ENCODE measurements around the gene PPP2CA.
"Not testable (repeated sequence)": the region's sequence is repeated elsewhere in the genome, so short reads cannot be mapped to it uniquely, and the experiment has no call there.

The PPP2CA gene

DNA sequence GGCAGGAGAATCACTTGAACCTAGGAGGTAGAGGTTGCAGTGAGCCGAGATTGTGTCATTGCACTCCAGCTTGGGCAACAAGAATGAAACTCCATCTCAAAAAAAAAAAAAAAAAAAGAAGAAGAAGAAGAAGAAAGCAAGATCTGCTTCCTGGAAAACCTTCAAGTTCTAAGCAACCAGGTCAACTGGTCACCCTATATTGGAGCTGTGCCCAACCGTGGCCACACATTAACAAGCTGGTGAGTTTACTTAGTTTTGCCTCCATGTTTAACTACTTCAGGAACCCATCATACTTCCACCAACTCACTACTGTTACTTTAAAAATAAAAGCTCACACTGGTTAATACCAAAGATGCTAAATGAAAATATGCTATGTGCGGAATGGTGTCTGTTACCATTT lies 36.8 kb downstream of the PPP2CA start:
- no peak for DNase-seq (ENCODE audit: low read depth)

DNA sequence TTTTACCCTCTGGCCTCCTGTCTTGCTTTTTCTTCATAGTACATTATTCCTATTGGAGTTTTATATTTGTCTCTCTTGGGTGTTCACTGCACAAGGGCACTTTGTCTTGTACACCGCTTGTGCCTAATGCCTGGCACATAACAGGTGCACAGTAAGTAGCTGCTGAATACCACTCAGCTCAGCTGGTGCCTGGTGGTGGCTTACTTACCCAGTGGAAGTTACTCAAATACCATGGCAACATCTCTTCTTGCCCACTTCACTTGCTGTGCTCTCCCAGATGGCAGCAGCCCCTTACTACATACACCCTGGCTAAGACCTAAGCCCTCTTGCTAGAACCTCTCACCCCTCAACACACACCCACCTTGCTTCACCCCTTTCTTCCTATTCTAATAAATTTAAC lies 37.8 kb downstream of the PPP2CA start:
- DNase-seq (ENCODE audit: low read depth) = no peak

DNA sequence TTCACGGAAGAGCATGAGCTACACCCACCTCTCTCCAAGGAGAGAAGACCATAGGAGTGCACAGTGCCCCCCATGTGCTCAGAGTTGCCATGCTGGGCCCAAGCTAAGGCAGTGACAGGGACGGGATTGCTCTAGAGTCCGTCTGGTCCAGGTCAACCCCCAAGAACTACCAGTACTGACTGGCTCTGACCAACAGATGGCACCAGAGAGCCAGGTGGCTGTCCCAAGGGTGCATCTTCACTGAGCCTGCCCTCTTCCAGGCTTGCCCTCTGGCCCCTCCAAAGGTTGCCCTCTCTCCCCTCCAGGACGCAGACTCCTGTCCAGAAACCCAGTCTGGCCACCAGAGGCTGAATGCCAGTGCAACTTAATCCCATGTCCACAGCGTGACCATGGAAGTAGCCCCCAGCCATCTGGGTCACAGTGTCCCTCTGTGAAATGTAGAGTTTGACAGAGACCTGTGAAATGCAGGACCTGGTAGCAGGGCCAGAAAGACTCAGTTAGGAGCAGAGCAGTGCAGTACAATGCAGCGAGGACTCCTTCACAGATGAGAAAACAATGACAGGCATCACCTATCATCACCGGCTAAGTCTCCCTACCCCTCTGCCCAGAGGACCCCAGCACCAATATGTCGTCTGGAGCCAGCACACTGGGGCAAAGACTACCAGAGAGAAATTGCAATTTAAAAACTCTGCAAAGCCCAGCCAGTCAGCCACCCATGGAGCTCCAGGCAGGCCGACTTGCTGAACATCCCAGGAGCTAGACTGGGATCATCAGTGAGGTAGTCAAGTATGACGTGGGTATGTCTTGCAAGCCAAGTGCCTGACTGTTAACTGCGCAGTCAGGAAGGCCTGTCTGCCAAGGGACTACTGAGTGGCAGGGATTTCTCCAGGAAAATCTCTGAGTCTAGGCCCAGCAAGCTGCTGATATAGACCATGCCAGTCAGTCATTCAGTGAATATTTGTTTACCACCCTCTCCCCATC lies 41.4 kb downstream of the PPP2CA start:
- peak; percentile 41 for DNase-seq (ENCODE audit: low read depth)

DNA sequence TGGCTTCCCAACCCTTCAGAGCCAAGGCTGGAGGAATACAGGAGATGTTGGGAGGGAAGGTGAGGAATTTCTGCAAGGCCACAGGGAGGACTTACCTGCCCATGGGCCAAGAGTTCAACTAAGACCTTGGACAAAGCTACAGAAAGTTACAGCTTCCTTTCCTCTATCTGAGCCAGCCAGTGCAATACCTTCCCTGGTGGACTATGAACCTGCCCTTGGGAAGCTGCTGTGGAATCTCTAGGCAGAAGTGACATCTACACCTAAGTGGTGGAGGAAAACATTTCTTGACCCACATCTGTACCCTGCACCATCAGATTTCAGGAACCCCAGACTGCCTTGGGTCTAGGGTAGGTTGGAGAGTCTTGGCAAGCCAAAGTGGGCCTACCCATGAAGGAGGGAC lies 42.4 kb downstream of the PPP2CA start:
- DNase-seq (ENCODE audit: low read depth) = no peak

DNA sequence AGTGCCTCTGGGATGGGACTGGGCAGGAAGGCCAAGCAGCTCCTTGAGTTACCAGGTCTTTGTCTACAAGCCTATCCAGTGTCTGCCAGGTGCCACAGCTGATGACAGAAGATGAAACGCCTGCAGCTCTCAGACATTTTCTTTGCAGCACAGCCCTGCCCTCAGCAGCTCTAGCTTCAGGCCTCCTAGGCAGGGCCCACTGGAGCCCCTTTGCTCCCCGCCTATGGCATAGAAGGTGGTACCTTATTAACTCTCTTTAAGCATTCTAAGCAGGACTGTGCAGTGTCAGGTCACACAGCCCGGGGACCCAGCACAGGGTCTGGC lies 47.8 kb downstream of the PPP2CA start:
- no peak for DNase-seq (ENCODE audit: low read depth)

DNA sequence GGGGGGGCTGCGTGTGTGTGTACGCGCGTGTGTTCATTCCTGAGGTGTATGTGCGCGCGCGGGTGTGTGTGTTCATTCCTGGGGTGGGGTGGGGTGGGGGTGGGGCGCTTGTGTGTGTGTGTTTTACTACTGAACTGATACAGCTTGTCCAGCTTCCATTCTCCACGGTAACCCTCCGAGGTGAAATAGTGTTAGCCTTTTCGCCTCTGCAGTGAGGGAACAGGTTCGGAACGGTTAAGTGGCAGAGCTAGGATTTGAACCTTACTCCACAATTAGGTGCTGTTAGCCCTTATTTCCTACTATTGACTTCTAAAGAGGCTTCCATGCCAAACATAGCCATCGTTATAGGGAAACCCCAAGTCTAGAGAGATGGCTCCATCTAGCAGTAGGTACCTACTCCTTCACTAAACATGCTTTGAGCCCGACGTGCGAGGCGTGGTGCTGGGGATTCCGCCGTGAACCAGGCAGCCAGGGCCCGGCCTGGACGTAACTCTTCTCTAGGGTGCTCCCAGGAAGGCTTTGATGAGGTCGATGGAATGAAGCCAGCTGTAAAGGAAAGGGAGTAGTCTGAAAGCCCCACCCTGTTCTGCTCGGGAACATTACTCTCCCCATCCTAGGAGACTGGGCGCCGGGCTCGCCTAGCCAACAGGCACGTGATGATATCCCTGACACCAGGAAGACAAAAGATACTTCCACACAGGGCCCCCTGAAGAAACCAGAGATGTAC lies 48.3 kb downstream of the PPP2CA start:
- DNase-seq (ENCODE audit: low read depth) = no peak

DNA sequence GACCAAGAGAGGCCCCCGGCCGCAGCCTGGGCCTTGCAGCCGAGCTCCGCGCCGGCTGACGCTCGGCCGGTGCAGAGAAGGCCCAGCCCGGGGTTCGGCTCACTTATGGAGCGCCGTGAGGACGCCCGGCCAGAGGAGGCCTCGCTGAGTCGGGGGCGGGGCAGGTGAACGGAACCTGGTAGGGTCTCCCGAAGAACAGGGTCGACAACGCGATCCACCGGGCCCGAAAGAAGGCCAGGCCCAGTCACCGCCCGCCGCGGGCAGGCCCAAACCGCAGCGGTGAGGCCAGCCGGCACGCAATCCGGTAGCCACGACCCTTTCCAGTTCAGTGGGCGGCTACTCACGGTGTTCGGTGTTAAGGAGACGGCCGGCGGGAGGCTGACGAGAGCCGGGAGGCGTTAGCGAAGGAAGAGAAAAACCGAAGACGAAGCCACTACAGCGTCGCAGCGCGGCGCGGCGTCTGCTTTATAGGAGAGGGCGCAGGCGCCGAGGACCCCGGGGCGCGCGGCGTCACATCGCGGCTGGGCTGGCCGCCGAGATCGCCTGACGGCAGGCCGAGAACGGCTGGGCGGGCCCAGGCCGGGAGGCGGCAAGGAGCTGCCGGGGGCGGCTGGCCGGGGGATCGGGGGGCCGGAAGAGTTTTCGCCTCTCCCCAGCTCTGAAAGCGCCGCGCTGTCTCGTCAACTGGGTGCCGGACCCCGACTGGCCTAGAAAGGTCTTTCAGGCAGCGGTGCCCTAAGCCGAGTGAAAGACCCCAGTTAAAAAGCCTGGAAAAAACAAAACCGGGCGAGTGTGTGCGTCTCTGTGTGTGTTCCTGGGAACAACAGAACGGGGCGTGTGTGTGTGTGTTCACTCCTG lies 49.1 kb downstream of the PPP2CA start, which contains the start of gene SKP1:
Gene SKP1, minus strand, starts transcription at position 440 of the 858 bp plus-strand sequence. CDS start 2,928 bp downstream, outside the sequence.
- peak; percentile 67 for DNase-seq (ENCODE audit: low read depth)

DNA sequence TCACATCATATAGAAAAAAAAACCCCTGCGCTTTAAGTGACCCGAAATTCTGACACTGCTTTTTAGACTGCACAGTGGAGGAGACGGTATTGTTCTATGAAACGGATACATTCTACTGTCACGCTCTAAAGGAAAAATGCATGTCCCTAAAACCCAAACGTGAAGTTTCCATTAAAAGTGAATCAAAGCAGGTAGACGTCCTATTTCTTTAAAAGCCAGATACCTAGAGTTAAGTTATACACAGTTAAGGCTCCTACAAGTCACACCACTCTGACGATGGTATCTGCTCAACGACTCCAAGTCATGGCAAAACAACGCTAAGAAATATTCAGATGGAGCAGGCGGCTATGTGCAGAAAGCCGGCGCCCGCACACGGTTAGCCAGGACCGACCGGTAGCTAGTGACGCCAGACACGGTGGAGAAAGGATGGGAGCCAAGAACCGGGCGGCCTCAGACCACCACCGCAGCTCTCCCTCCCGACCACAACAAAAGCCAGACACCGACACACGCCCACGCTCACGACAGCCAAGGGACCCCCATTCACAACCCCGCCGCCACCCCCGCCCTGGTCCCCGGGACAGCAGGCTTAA lies 49.9 kb downstream of the PPP2CA start:
- peak; percentile 41 for DNase-seq (ENCODE audit: low read depth)

DNA sequence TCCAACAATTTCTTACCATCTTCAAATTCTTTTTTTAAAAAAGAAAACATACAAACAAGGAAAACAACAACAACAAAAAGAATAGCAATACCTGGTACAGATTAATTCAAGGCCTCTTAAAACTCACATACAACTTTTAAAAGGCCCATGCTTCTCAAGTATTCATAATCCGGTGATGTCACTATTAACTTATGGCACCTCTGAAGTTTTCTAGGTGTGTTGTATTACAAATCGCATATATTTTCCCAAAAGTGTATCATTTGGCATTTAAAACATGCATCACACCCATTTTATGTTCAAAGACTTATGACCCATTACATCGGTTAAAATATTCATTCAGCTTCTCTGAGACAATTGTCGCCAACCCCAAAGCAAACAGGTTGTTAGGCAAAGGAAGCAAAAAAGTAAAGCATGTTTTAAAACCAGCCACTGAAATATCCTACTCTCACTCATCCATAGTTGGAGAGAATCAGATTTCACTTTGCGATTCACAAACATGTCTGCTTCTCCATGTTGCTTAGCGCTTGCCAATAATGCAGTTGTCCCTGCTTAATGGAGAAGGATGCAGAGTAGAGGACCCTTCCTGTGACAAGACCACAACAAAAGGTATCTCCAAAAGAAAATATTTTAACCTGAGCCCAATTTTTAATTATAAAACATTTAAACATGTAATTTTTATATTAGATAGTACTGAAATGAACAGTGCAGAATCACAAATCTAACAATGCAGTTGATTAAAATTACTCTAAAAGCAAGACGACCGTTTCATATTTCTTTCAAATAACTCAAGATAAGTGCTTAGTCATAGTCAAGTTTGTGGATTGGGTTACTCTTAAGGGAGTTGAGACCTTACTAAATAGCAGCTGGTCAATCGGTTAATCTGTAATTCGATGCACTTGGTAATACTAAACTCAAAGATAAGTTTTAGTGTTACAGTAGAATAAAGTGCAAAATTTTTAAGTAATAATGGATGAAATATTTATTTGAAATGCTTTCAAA lies 50.7 kb downstream of the PPP2CA start:
- DNase-seq (ENCODE audit: low read depth) = no peak

DNA sequence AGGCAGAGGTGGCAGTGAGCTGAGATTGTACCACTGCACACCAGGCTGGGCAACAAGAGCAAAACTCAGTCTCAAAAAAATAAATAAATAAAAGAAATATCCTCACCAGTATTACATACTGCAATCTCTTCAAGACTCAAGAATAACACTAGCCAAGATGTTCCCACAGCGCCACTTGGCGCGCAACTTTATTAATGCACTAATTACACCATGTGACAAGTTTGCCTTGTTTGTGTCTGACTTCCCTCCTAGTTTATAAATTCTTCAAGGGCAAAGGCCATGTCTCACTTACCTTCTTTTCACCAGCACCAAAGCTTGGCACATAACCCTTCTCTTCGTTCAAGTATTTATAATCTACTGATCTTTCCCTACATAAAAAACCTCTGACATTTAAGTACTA lies 53.9 kb downstream of the PPP2CA start:
- no peak for DNase-seq (ENCODE audit: low read depth)

DNA sequence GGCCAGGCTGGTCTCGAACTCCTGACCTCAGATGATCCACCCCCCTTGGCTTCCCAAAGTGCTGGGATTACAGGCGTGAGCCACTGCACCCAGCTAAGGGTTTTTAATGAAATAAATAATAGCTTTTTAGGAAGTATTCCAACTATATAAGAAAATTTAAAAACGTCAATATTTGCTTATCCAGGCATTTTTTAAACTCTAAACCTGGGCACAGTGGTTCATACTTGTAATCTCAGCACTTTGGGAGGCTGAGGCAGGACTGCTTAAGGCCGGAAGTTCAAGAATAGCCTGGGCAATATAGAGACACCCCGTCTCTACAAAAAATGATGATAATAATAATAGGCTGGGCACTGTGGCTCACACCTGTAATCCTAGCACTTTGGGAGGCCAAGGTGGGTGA lies 63.3 kb downstream of the PPP2CA start:
- DNase-seq (ENCODE audit: low read depth) = no peak

DNA sequence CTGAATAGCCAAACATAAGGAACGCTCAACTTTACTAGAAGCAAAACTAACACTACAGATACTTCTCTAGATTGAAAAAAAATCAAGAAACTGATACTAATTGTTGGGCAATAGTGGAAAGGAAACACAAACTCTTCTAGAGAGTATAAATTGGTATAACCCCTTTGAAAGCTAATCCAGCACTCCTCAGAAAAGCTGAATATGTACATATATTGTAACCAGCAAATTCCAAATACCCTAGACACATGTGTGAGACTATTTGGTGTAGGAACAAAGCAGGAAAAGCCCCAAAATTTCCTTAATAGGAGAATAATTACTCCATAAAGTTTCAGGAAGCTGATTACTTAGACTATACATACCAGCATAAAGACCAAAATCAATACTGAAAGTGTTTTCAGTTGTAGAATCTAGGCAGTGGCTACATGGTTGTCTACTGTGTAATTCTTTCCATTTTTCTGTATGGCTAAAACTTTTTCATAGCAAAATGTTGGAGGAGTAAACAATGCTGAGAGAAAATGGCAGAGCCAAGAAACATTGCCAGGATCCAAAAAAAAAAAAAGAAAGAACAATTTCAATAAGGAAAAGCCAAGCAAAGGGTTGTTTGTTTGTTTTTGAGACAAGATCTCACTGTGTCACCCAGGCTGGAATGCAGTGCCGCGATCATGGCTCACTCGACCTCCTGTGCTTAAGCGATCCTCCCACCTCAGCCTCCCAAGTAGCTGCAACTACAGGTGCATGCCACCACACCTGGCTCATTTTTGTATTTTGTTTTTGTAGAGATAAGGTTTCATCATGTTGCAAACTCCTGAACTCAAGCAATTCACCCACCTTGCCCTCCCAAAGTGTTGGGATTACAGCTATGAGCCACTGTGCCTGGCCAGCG lies 64.1 kb downstream of the PPP2CA start:
- DNase-seq (ENCODE audit: low read depth) = no peak

DNA sequence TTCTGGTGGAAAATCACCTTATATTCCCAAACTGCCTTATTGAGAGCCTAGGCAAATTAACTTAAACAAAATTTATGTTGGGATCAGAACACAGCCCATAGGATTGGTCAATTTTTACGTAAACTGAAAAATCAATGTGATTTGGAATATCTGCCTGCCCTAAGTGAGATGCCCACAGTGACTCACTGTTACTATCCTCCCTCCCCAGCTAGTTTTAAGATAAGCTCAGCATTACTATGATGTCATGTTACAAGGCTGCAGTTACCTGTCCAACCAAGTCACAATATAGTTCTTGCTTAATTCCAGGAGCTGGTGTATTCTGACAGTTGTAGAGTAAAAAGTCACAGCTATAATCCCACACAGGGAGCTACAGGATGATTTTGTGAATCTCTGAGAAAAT lies 72.2 kb downstream of the PPP2CA start:
- DNase-seq (ENCODE audit: low read depth) = no peak

DNA sequence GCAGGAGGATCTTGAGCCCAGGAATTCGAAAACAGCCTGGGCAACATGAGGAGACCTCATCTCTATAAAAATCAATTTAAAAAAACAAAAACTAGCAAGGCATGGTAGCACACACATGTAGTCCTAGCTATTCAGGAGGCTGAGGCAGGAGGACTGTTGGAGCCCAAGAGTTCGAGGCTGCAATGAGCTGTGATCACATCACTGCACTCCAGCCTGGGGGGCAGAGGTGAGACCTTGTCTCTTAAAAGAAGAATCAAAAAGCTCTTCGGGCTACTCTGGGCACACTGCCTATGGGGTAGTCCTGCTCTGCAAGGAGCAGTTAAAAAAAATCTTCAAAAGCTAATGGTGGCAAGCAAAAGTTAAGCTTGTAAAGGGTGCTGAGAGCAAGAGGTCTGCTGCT lies 72.6 kb downstream of the PPP2CA start:
- DNase-seq (ENCODE audit: low read depth) = no peak

DNA sequence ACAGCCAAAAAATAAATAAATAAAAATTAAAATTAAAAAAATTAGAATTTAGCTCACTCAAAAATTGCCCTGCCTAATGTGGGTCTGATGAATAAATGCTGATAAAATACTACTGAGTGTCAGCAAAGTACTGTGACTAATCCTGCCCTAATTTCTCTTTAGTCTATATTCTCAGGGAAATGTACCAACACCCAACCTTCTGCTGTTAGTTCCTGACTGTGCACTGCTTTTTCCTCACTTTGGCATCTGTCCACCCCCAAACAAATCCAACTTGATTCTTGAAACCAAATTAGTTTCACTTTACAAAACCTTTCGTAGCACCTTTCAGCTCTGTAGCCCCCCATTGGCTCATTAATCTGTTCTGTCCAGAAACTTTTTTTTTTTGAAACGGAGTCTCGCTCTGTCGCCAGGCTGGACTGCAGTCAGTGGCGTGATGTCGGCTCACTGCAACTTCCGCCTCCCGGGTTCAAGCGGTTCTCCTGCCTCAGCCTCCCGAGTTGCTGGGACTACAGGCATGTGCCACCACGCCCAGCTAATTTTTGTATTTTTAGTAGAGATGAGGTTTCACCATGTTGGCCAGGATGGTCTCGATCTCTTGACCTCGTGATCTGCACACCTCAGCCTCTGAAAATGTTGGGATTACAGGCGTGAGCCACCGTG lies 73.6 kb downstream of the PPP2CA start:
- not testable (repeated sequence) for DNase-seq (ENCODE audit: low read depth)

DNA sequence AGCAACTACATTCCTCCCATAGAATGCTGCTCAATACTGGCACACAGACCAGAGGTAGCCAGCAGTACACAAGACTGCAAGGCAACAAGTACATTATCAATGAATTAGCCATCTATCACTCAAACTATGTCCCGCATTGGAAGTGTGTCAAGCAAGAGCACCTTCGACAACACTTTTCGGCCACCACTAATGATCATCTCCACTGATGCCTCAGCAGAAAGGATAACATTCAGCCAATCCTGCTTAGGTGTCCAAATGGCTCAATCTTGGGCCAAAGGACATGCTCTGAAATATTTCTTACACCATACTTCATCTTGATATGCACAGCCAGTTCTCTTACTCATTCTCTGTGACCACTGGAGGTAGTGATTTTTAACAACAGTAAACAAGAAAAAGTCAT lies 74.2 kb downstream of the PPP2CA start:
- DNase-seq (ENCODE audit: low read depth) = no peak

DNA sequence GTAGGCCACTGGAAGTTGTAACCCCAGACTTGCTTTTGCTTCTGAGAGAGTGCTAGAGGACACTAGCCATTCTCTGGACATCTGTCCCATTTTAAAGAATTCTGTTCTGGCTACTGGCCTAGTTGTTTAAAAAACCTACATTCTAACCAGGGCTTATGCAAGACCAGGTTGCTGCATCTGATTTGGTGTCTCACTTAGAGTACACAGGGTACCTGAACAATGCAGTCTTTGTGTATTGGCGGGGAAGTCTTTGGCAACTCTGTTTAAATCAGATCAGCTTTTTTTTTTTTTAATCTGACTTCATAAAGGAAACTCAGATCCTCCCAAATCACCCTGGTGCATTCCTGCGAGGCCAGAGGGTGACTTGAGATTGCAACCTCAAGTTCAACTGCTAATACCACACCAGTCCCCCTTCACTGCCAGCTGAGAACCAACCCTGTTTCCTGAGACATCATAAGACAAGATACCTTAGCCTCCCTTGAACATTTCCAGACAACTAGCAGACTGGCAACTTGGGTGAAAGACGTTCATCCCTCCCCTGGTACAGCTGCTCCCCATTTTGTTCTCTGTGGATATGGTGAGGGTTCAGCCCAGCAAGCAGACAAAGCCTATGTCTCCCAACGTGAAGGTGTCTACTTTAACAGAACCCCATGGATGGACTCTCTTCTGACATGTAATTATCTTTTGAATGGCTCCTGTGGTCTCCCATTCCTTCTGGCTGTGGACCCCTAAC lies 76.1 kb downstream of the PPP2CA start:
- DNase-seq (ENCODE audit: low read depth) = no peak

DNA sequence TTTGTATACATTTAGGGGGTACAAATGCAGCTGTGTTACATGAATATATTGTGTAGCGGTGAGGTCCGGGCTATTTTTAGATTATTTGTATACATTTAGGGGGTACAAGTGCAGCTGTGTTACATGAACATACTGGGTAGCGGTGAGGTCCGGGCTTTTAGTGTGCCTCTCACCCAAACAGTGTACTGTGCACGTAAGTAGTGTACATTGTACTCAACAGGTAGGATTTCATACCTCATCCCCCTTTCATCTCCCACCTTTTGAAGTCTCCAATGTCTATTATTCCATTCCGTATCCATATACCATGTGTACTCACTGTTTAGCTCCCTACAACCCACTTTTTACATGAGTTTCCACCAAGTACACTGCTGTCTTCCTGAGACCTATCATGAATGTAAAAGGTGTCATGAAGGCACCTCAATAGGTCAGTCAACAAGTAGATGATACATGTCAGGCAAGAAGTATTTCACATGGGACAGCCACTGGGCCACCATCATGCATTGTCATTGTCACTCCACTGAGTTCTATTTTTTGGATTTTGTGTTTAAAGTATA lies 76.8 kb downstream of the PPP2CA start:
- DNase-seq (ENCODE audit: low read depth) = no peak
